K562 (cell line): ENCODE results near the gene SOX12. TPM values are rescaled to one million over a fixed set of nuclear protein-coding genes. Genes with fewer than 3 reads are reported as not detected.

Source experiments
- CXXC5 ChIP-seq: fragments of 250-450 bp; sonication (Bioruptor Pico); IDR thresholded peaks from 2 replicates; pipeline ENCODE4 v1.8.0; 2022; ENCODE audit warnings: inconsistent platforms, mild to moderate bottlenecking, moderate library complexity
- FOS ChIP-seq: IDR thresholded peaks from 3 replicates; pipeline ENCODE4 v1.6.1; 2011; ENCODE audit not compliant: insufficient read length; ENCODE audit errors: extremely low read depth
- MCM2 ChIP-seq: fragments of 450-650 bp; IDR thresholded peaks from 2 replicates; pipeline ENCODE4 v1.6.1; 2017; ENCODE audit warnings: low read depth, mild to moderate bottlenecking
- NEUROD1 ChIP-seq: fragments of 150-350 bp; IDR thresholded peaks from 2 replicates; pipeline ENCODE4 v1.6.1; 2014; ENCODE audit warnings: borderline replicate concordance, low read length, low read depth; ENCODE audit not compliant: partially characterized antibody
- PRMT5 ChIP-seq: sonication (generic); formaldehyde crosslinking; IDR thresholded peaks from 2 replicates; pipeline ENCODE4 v1.5.0; 2020; ENCODE audit warnings: missing genetic modification reagents
- RBFOX2 ChIP-seq: fragments of 200-400 bp; formaldehyde crosslinking; IDR thresholded peaks from 2 replicates; pipeline ENCODE4 v1.6.1; 2017; ENCODE audit warnings: low read depth, mild to moderate bottlenecking, low read length, moderate library complexity
- STAT5B ChIP-seq: fragments of 250-450 bp; sonication (Bioruptor Pico); IDR thresholded peaks from 2 replicates; pipeline ENCODE4 v1.8.0; 2021; ENCODE audit warnings: mild to moderate bottlenecking, inconsistent platforms
- TAF9B ChIP-seq: fragments of 450-650 bp; IDR thresholded peaks from 2 replicates; pipeline ENCODE4 v1.6.1; 2018; ENCODE audit warnings: mild to moderate bottlenecking; ENCODE audit not compliant: partially characterized antibody
- UBTF ChIP-seq, 2 experiments: IDR thresholded peaks; 2 replicates each; pipeline ENCODE4 v1.6.1; 2012; ENCODE audit warnings: improper control_type of control experiment in 2 of 2, low read depth in 2 of 2, low read length in 2 of 2, borderline replicate concordance in 1 of 2
- ZNF12 ChIP-seq: sonication (generic); formaldehyde crosslinking; IDR thresholded peaks from 2 replicates; pipeline ENCODE4 v1.4.0; 2020; ENCODE audit warnings: mild to moderate bottlenecking, missing genetic modification reagents
- ZNF23 ChIP-seq: fragments of 250-450 bp; sonication (Bioruptor Pico); IDR thresholded peaks from 2 replicates; pipeline ENCODE4 v1.4.0; 2020; ENCODE audit warnings: mild to moderate bottlenecking
- polyA plus RNA-seq, 8 experiments: library from polyadenylated mRNA; depleted of rRNA in 4 of 8; stranded (reverse) in 5 of 8; unstranded in 3 of 8; fragments of >200 nt; fragmentation: Nextera tagmentation in 2 of 8; fragmentation: Illumina TruSeq in 1 of 8; extraction: Ambion mirVana in 2 of 8; extraction: Trizol in 1 of 8; gene quantifications; 2 replicates each; pipeline versions ENCODE4 v1.2.1 to v1.2.3, GENCODE V29; 2011 to 2014; ENCODE audit warnings: inconsistent platforms in 1 of 8, missing spikeins in 1 of 8
- total RNA-seq, 7 experiments: library from RNA; depleted of rRNA in 6 of 7; stranded (reverse); fragments of >200 nt in 6 of 7; fragmentation: Illumina TruSeq in 2 of 7; extraction: Trizol in 2 of 7; gene quantifications; 2 replicates each; pipeline versions ENCODE4 v1.2.1 to v1.2.3, GENCODE V29; 2011 to 2021; ENCODE audit warnings: low replicate concordance in 1 of 7
- TF ChIP-seq, protein P1 (sequence below): fragments of 200-800 bp; sonication (Bioruptor generic); IDR thresholded peaks from 2 replicates; pipeline ENCODE4 v1.6.1; 2017; ENCODE audit warnings: missing genetic modification characterization, missing compliant biosample characterization
- TF ChIP-seq, protein P2 (sequence below), 2 experiments: fragments of 450-650 bp; IDR thresholded peaks; 2 replicates each; pipeline ENCODE4 v1.6.1; 2018; ENCODE audit warnings: mild to moderate bottlenecking in 2 of 2, low read depth in 1 of 2; ENCODE audit not compliant: partially characterized antibody in 2 of 2
- TF ChIP-seq, protein P3 (sequence below): fragments of 450-650 bp; conservative IDR thresholded peaks from 2 replicates; pipeline ENCODE4 v1.6.1; 2016; ENCODE audit warnings: missing genetic modification characterization, low read depth, mild to moderate bottlenecking, control low read depth, missing compliant biosample characterization

SOX12 gene
- total and polyA plus RNA-seq, 9 of the 15 experiments (the other 6 are each of a cell fraction or from before 2014, with no cell fraction given): 0.42 to 26.3 (median 2.6) TPM

DNA sequence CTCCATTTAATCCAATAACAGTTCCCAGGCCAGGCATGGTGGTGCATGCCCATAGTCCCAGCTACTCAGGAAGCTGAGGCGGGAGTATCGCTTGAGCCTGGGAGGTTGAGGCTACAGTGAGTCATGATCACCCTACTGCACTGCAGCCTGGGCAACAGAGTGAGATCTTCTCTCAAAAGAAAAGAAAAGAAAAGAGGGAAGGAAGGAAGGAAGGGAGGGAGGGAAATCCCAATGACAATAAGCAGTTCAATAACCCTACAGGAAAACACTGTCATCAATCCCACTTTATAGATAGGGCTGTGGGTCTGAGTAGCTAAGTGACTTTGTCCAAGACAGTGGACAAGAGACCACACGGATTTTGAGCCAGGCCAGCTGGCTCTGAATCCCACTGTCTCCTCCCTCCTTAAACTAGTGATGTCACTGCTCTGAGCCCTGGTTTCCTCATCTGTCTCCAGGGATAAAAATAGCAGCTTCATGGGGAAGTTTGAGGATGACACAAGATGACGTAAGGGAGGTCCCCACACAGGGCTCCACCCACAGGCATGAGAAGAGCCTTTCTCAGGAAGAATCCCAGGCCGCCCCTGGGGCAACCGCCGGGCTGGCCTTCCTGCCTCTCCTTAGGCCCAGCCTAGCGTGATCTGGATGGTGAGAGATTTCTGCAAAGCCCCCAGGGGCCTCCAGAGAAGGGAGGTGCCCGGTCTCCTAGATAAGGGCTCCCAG, 48.0 kb downstream of the SOX12 start (continued):
- peak; percentile 54 to 81; a peak in 2 of 4 replicates for TF ChIP-seq UBTF (IDR thresholded peaks at IDR 0.05; ENCODE audit: borderline replicate concordance in 1 of 2, low read depth in 2 of 2, low read length in 2 of 2)
- peak; percentile 53 for TF ChIP-seq RBFOX2
- peak; percentile 64 for TF ChIP-seq TAF9B
- no peak for TF ChIP-seq ZNF12
- no peak for TF ChIP-seq ZNF23 (CRISPR knock-in tag)
- no peak for TF ChIP-seq MCM2
- TF ChIP-seq, protein P1, sequence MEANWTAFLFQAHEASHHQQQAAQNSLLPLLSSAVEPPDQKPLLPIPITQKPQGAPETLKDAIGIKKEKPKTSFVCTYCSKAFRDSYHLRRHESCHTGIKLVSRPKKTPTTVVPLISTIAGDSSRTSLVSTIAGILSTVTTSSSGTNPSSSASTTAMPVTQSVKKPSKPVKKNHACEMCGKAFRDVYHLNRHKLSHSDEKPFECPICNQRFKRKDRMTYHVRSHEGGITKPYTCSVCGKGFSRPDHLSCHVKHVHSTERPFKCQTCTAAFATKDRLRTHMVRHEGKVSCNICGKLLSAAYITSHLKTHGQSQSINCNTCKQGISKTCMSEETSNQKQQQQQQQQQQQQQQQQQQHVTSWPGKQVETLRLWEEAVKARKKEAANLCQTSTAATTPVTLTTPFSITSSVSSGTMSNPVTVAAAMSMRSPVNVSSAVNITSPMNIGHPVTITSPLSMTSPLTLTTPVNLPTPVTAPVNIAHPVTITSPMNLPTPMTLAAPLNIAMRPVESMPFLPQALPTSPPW (CRISPR knock-in tag): peak; percentile 72
- no peak for TF ChIP-seq PRMT5 (CRISPR knock-in tag)
- no peak for TF ChIP-seq FOS
- TF ChIP-seq STAT5B: no peak
- TF ChIP-seq, protein P2, sequence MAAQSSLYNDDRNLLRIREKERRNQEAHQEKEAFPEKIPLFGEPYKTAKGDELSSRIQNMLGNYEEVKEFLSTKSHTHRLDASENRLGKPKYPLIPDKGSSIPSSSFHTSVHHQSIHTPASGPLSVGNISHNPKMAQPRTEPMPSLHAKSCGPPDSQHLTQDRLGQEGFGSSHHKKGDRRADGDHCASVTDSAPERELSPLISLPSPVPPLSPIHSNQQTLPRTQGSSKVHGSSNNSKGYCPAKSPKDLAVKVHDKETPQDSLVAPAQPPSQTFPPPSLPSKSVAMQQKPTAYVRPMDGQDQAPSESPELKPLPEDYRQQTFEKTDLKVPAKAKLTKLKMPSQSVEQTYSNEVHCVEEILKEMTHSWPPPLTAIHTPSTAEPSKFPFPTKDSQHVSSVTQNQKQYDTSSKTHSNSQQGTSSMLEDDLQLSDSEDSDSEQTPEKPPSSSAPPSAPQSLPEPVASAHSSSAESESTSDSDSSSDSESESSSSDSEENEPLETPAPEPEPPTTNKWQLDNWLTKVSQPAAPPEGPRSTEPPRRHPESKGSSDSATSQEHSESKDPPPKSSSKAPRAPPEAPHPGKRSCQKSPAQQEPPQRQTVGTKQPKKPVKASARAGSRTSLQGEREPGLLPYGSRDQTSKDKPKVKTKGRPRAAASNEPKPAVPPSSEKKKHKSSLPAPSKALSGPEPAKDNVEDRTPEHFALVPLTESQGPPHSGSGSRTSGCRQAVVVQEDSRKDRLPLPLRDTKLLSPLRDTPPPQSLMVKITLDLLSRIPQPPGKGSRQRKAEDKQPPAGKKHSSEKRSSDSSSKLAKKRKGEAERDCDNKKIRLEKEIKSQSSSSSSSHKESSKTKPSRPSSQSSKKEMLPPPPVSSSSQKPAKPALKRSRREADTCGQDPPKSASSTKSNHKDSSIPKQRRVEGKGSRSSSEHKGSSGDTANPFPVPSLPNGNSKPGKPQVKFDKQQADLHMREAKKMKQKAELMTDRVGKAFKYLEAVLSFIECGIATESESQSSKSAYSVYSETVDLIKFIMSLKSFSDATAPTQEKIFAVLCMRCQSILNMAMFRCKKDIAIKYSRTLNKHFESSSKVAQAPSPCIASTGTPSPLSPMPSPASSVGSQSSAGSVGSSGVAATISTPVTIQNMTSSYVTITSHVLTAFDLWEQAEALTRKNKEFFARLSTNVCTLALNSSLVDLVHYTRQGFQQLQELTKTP (IDR thresholded peaks at IDR 0.05; ENCODE audit: low read depth in 1 of 2, partially characterized antibody in 2 of 2): peak in 1 of 2 experiments; percentile 51
- TF ChIP-seq CXXC5 (CRISPR knock-in tag): peak; percentile 66
- TF ChIP-seq, protein P3, sequence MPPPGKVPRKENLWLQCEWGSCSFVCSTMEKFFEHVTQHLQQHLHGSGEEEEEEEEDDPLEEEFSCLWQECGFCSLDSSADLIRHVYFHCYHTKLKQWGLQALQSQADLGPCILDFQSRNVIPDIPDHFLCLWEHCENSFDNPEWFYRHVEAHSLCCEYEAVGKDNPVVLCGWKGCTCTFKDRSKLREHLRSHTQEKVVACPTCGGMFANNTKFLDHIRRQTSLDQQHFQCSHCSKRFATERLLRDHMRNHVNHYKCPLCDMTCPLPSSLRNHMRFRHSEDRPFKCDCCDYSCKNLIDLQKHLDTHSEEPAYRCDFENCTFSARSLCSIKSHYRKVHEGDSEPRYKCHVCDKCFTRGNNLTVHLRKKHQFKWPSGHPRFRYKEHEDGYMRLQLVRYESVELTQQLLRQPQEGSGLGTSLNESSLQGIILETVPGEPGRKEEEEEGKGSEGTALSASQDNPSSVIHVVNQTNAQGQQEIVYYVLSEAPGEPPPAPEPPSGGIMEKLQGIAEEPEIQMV (tag): peak; percentile 27; the same call in 1 of the 2 replicates
- peak; percentile 47 for TF ChIP-seq NEUROD1
